SK-N-SH treated with all-trans-retinoic acid at 6 μM for 48 hours (cell line): ENCODE measurements around the gene MCUR1.

Experiments used
- ATAC-seq: fragments of 200-7000 bp; cut with Tn5 transposase; 3 replicates; pipeline ENCODE4 v1.9.1; 2020; ENCODE audit warnings: mild to moderate bottlenecking, moderate library complexity
- ARNTL ChIP-seq: fragments of 450-650 bp; formaldehyde crosslinking; IDR thresholded peaks from 2 replicates; pipeline ENCODE4 v1.5.0; 2020; ENCODE audit warnings: low read depth, mild to moderate bottlenecking, moderate library complexity, borderline replicate concordance
- BACH2 ChIP-seq: fragments of 250-450 bp; sonication (Bioruptor Pico); IDR thresholded peaks from 2 replicates; pipeline ENCODE4 v1.9.0; 2021; ENCODE audit warnings: mild to moderate bottlenecking, borderline replicate concordance
- CREB5 ChIP-seq: fragments of 250-450 bp; sonication (Bioruptor Pico); IDR thresholded peaks from 2 replicates; pipeline ENCODE4 v1.5.1; 2020; ENCODE audit warnings: low read depth, mild to moderate bottlenecking, moderate library complexity
- CSRNP3 ChIP-seq: fragments of 250-450 bp; sonication (Bioruptor Pico); IDR thresholded peaks from 2 replicates; pipeline ENCODE4 v1.5.1; 2021; ENCODE audit warnings: mild to moderate bottlenecking, moderate library complexity
- ESRRG ChIP-seq: fragments of 250-450 bp; sonication (Bioruptor Pico); IDR thresholded peaks from 2 replicates; pipeline ENCODE4 v1.6.1; 2021; ENCODE audit warnings: mild to moderate bottlenecking
- GLIS3 ChIP-seq: fragments of 250-450 bp; sonication (Bioruptor Pico); IDR thresholded peaks from 2 replicates; pipeline ENCODE4 v1.5.0; 2020; ENCODE audit warnings: mild to moderate bottlenecking, moderate library complexity
- ISL1 ChIP-seq: fragments of 250-450 bp; sonication (Bioruptor Pico); IDR thresholded peaks from 2 replicates; pipeline ENCODE4 v2.1.2; 2022; ENCODE audit warnings: mild to moderate bottlenecking, moderate library complexity
- OSR1 ChIP-seq: fragments of 250-450 bp; sonication (Bioruptor Pico); IDR thresholded peaks from 2 replicates; pipeline ENCODE4 v1.8.0; 2022; ENCODE audit warnings: moderate library complexity, mild to moderate bottlenecking, inconsistent platforms
- PPARA ChIP-seq: fragments of 250-450 bp; sonication (Bioruptor Pico); IDR thresholded peaks from 2 replicates; pipeline ENCODE4 v1.5.0; 2020; ENCODE audit warnings: mild to moderate bottlenecking, borderline replicate concordance
- SNAI2 ChIP-seq: fragments of 250-450 bp; sonication (Bioruptor Pico); IDR thresholded peaks from 2 replicates; pipeline ENCODE4 v1.5.0; 2020; ENCODE audit warnings: mild to moderate bottlenecking, moderate library complexity
- TCF4 ChIP-seq: fragments of 250-450 bp; sonication (Bioruptor Pico); IDR thresholded peaks from 2 replicates; pipeline ENCODE4 v1.8.0; 2021; ENCODE audit warnings: mild to moderate bottlenecking, moderate library complexity, borderline replicate concordance
- TOX ChIP-seq: fragments of 250-450 bp; sonication (Bioruptor Pico); IDR thresholded peaks from 2 replicates; pipeline ENCODE4 v1.8.0; 2021; ENCODE audit warnings: mild to moderate bottlenecking, moderate library complexity, borderline replicate concordance
- ZC3H10 ChIP-seq: fragments of 250-450 bp; sonication (Bioruptor Pico); IDR thresholded peaks from 2 replicates; pipeline ENCODE4 v1.5.1; 2021; ENCODE audit warnings: mild to moderate bottlenecking, moderate library complexity
- ZFP3 ChIP-seq: fragments of 250-450 bp; sonication (Bioruptor Pico); IDR thresholded peaks from 2 replicates; pipeline ENCODE4 v1.5.0; 2020; ENCODE audit warnings: mild to moderate bottlenecking, moderate library complexity
- ZFP30 ChIP-seq: fragments of 450-650 bp; formaldehyde crosslinking; IDR thresholded peaks from 2 replicates; pipeline ENCODE4 v1.5.0; 2022; ENCODE audit warnings: mild to moderate bottlenecking, moderate library complexity
- ZNF565 ChIP-seq: fragments of 450-650 bp; formaldehyde crosslinking; conservative IDR thresholded peaks from 2 replicates; pipeline ENCODE4 v1.5.0; 2020; ENCODE audit warnings: low read depth, mild to moderate bottlenecking, moderate library complexity
- ZNF70 ChIP-seq: fragments of 450-650 bp; formaldehyde crosslinking; IDR thresholded peaks from 2 replicates; pipeline ENCODE4 v1.5.0; 2020; ENCODE audit warnings: mild to moderate bottlenecking, moderate library complexity
- ZNF8 ChIP-seq: fragments of 450-650 bp; formaldehyde crosslinking; IDR thresholded peaks from 2 replicates; pipeline ENCODE4 v1.5.0; 2020; ENCODE audit warnings: mild to moderate bottlenecking, moderate library complexity
- TF ChIP-seq, protein P1 (sequence below): fragments of 250-450 bp; sonication (Bioruptor Pico); IDR thresholded peaks from 2 replicates; pipeline ENCODE4 v1.8.0; 2021; ENCODE audit warnings: low read depth, mild to moderate bottlenecking, moderate library complexity, borderline replicate concordance
- TF ChIP-seq, protein P2 (sequence below): fragments of 250-450 bp; sonication (Bioruptor Pico); IDR thresholded peaks from 2 replicates; pipeline ENCODE4 v1.8.0; 2020; ENCODE audit warnings: mild to moderate bottlenecking, moderate library complexity, borderline replicate concordance
- TF ChIP-seq, protein P3 (sequence below): fragments of 250-450 bp; sonication (Bioruptor Pico); IDR thresholded peaks from 2 replicates; pipeline ENCODE4 v1.5.0; 2020; ENCODE audit warnings: mild to moderate bottlenecking, moderate library complexity

The MCUR1 gene

GRCh38 chr6:13854716-13855250 lies 40.4 kb upstream of the MCUR1 start:
- TF ChIP-seq ZNF8 (CRISPR knock-in tag) (no peak), ISL1 (CRISPR knock-in tag) (no peak), ZFP3 (no peak), PPARA (no peak), ARNTL (no peak), ZNF70 (no peak), GLIS3 (CRISPR knock-in tag) (no peak), CREB5 (CRISPR knock-in tag) (no peak), TOX (CRISPR knock-in tag) (no peak), ESRRG (CRISPR knock-in tag) (no peak), TCF4 (no peak), SNAI2 (CRISPR knock-in tag) (no peak), ZNF565 (CRISPR knock-in tag) (no peak)
- TF ChIP-seq, protein P1, sequence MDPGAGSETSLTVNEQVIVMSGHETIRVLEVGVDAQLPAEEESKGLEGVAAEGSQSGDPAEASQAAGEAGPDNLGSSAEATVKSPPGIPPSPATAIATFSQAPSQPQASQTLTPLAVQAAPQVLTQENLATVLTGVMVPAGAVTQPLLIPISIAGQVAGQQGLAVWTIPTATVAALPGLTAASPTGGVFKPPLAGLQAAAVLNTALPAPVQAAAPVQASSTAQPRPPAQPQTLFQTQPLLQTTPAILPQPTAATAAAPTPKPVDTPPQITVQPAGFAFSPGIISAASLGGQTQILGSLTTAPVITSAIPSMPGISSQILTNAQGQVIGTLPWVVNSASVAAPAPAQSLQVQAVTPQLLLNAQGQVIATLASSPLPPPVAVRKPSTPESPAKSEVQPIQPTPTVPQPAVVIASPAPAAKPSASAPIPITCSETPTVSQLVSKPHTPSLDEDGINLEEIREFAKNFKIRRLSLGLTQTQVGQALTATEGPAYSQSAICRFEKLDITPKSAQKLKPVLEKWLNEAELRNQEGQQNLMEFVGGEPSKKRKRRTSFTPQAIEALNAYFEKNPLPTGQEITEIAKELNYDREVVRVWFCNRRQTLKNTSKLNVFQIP, result no peak
- TF ChIP-seq, protein P2, sequence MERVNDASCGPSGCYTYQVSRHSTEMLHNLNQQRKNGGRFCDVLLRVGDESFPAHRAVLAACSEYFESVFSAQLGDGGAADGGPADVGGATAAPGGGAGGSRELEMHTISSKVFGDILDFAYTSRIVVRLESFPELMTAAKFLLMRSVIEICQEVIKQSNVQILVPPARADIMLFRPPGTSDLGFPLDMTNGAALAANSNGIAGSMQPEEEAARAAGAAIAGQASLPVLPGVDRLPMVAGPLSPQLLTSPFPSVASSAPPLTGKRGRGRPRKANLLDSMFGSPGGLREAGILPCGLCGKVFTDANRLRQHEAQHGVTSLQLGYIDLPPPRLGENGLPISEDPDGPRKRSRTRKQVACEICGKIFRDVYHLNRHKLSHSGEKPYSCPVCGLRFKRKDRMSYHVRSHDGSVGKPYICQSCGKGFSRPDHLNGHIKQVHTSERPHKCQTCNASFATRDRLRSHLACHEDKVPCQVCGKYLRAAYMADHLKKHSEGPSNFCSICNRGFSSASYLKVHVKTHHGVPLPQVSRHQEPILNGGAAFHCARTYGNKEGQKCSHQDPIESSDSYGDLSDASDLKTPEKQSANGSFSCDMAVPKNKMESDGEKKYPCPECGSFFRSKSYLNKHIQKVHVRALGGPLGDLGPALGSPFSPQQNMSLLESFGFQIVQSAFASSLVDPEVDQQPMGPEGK (CRISPR knock-in tag), result no peak
- no peak for ATAC-seq

- TF ChIP-seq TCF4 (no peak), ZFP3 (no peak), ZFP30 (CRISPR knock-in tag) (no peak), ZNF565 (CRISPR knock-in tag) (no peak), OSR1 (no peak), ZNF70 (no peak), GLIS3 (CRISPR knock-in tag) (no peak), TOX (CRISPR knock-in tag) (no peak), ZC3H10 (CRISPR knock-in tag) (no peak)
- TF ChIP-seq, protein P2 (CRISPR knock-in tag), result no peak
- no peak for ATAC-seq
Measured at GRCh38 chr6:13853871-13854270, 39.5 kb upstream of the MCUR1 start.

GRCh38 chr6:13851803-13852202 lies 37.4 kb upstream of the MCUR1 start:
- no peak for TF ChIP-seq ZFP3
- TF ChIP-seq OSR1, result no peak
- TF ChIP-seq, protein P3, sequence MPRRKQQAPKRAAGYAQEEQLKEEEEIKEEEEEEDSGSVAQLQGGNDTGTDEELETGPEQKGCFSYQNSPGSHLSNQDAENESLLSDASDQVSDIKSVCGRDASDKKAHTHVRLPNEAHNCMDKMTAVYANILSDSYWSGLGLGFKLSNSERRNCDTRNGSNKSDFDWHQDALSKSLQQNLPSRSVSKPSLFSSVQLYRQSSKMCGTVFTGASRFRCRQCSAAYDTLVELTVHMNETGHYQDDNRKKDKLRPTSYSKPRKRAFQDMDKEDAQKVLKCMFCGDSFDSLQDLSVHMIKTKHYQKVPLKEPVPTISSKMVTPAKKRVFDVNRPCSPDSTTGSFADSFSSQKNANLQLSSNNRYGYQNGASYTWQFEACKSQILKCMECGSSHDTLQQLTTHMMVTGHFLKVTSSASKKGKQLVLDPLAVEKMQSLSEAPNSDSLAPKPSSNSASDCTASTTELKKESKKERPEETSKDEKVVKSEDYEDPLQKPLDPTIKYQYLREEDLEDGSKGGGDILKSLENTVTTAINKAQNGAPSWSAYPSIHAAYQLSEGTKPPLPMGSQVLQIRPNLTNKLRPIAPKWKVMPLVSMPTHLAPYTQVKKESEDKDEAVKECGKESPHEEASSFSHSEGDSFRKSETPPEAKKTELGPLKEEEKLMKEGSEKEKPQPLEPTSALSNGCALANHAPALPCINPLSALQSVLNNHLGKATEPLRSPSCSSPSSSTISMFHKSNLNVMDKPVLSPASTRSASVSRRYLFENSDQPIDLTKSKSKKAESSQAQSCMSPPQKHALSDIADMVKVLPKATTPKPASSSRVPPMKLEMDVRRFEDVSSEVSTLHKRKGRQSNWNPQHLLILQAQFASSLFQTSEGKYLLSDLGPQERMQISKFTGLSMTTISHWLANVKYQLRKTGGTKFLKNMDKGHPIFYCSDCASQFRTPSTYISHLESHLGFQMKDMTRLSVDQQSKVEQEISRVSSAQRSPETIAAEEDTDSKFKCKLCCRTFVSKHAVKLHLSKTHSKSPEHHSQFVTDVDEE (CRISPR knock-in tag), result no peak
- TF ChIP-seq, protein P2 (CRISPR knock-in tag), result no peak
- TF ChIP-seq ZNF8 (CRISPR knock-in tag), result no peak
- no peak for TF ChIP-seq CSRNP3 (CRISPR knock-in tag)
- TF ChIP-seq PPARA, result no peak
- TF ChIP-seq, protein P1, result no peak
- no peak for TF ChIP-seq GLIS3 (CRISPR knock-in tag)
- TF ChIP-seq BACH2 (CRISPR knock-in tag), result no peak
- TF ChIP-seq ZC3H10 (CRISPR knock-in tag), result no peak
- TF ChIP-seq ISL1 (CRISPR knock-in tag), result no peak
- no peak for ATAC-seq
